Chondrocyte (in vitro differentiated cells): ENCODE results near the gene METTL27. TPM values are rescaled to one million over a fixed set of nuclear protein-coding genes. Genes with fewer than 3 reads are reported as not detected.
"Not testable (repeated sequence)": the region's sequence is repeated elsewhere in the genome, so short reads cannot be mapped to it uniquely, and the experiment has no call there.

Experiments used
- DNase-seq: peaks from one replicate; pipeline ENCODE4 v3.0.0; 2021; ENCODE audit warnings: mixed read lengths, low spot score
- H3K27ac Mint-ChIP-seq: one replicate; pipeline ENCODE4 v1.8.0; 2021; ENCODE audit warnings: mild to moderate bottlenecking, moderate library complexity, mixed read lengths; ENCODE audit not compliant: unreplicated experiment
- H3K27me3 Mint-ChIP-seq: 2 replicates; pipeline ENCODE4 v1.8.0; 2021; ENCODE audit warnings: low read depth, mixed read lengths
- H3K36me3 Mint-ChIP-seq: 2 replicates; pipeline ENCODE4 v1.8.0; 2021; ENCODE audit warnings: low read depth, mixed read lengths
- H3K4me1 Mint-ChIP-seq: 2 replicates; pipeline ENCODE4 v1.8.0; 2021; ENCODE audit warnings: low read depth, mild to moderate bottlenecking, mixed read lengths
- H3K4me3 Mint-ChIP-seq: one replicate; pipeline ENCODE4 v1.8.0; 2021; ENCODE audit warnings: mild to moderate bottlenecking, moderate library complexity, mixed read lengths; ENCODE audit not compliant: unreplicated experiment
- H3K9me3 Mint-ChIP-seq: 2 replicates; pipeline ENCODE4 v1.8.0; 2021; ENCODE audit warnings: low read depth, mixed read lengths
- total RNA-seq: library from RNA; stranded (reverse); gene quantifications from 3 replicates; pipeline ENCODE4 v1.2.1, GENCODE V29; 2021
- TF ChIP-seq, protein P1 (sequence below): fragments of 200-600 bp; sonication (generic); IDR thresholded peaks from 2 replicates; pipeline ENCODE4 v1.5.0; 2021; ENCODE audit warnings: antibody characterized with exemption, mild to moderate bottlenecking, moderate library complexity

The METTL27 gene
- total RNA-seq, 1 donor from 2014 or later: 0.99 TPM

DNA sequence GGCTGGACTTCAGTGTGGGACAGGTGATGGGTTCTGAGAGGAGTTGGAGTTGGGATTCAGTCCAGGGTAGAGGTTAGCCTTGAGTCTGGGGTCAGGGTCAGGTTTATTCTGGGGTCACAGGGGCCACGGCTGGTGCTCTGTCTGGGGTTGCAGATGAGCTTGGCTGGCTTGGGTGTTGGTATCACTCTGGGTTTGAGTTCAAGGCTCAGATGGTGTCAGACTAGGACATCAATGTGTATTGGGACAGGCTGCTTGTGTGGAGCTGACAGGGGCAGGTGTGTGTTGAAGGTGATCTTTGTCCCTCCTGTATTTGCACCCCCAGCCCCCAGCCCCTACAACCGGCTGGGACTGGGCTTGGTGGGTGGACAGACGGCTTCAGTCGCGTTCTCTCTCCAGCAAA is 45.4 kb upstream of the METTL27 start:
- Mint-ChIP-seq H3K4me1 (peaks cover 63% of the 10 kb centered on the region), H3K4me3 (no peak overlapping the region), H3K9me3 (peaks cover 3% of the 10 kb centered on the region), H3K36me3 (peaks cover 1% of the 10 kb centered on the region), H3K27ac (peak overlapping the region; percentile 85), H3K27me3 (no peaks in the 10 kb centered on the region)
- TF ChIP-seq, protein P1, sequence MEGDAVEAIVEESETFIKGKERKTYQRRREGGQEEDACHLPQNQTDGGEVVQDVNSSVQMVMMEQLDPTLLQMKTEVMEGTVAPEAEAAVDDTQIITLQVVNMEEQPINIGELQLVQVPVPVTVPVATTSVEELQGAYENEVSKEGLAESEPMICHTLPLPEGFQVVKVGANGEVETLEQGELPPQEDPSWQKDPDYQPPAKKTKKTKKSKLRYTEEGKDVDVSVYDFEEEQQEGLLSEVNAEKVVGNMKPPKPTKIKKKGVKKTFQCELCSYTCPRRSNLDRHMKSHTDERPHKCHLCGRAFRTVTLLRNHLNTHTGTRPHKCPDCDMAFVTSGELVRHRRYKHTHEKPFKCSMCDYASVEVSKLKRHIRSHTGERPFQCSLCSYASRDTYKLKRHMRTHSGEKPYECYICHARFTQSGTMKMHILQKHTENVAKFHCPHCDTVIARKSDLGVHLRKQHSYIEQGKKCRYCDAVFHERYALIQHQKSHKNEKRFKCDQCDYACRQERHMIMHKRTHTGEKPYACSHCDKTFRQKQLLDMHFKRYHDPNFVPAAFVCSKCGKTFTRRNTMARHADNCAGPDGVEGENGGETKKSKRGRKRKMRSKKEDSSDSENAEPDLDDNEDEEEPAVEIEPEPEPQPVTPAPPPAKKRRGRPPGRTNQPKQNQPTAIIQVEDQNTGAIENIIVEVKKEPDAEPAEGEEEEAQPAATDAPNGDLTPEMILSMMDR: no peak
- no peak for DNase-seq

DNA sequence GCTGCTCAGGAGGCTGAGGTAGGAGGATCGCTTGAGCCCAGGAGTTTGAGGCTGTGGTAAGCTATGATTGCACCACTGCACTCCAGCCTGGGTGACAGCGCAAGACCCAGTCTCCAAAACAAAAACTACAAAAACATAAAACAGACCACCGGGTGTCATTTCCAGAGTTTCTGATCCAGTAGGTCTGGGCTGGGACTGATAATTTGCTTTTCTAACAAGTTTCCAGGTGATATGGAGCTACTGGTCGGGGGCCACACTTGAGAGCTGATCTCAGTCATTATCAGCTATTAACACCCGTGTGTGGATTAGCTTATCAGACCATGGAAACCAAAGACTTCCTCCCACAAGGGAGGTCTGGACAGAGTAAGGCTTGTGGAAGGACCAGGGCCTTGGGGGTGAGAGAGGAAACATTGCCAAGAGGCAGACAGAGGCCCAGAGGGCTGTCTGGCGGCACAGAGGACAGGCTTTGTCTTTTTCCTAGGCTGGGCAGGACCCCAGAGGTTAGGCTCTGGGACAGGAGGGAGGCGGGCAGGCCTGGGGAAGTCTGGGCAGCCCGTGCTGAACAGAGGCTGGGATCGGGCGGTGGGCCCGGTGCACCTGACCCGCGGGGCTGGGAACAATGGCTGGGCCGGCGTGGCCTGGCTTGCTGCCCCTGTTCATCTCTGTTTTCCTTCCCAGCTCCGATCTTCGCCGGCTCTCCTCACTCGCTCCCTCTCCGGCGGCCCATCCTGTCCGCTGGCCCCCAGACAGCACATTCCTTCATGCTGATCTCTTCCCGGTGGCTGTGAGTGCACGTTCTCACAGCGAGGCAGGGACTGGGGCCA is 43.9 kb upstream of the METTL27 start:
- H3K4me1 Mint-ChIP-seq: peaks cover 55% of the 10 kb centered on the region
- H3K36me3 Mint-ChIP-seq: peaks cover 1% of the 10 kb centered on the region
- H3K9me3 Mint-ChIP-seq: no peaks in the 10 kb centered on the region
- DNase-seq: no peak
- H3K27ac Mint-ChIP-seq: peak overlapping the region; percentile 85
- TF ChIP-seq, protein P1: no peak
- H3K4me3 Mint-ChIP-seq: no peak overlapping the region
- H3K27me3 Mint-ChIP-seq: no peaks in the 10 kb centered on the region

- H3K4me3 Mint-ChIP-seq: no peak overlapping the region
- peaks cover 59% of the 10 kb centered on the region for H3K4me1 Mint-ChIP-seq
- no peaks in the 10 kb centered on the region for H3K27me3 Mint-ChIP-seq
- H3K36me3 Mint-ChIP-seq: peaks cover 1% of the 10 kb centered on the region
- DNase-seq: no peak
- peak overlapping the region; percentile 85 for H3K27ac Mint-ChIP-seq
- no peaks in the 10 kb centered on the region for H3K9me3 Mint-ChIP-seq
- TF ChIP-seq, protein P1: no peak
These were observed 43.2 kb upstream of the METTL27 start for GRCh38 chr7:73885433-73885974.

DNA sequence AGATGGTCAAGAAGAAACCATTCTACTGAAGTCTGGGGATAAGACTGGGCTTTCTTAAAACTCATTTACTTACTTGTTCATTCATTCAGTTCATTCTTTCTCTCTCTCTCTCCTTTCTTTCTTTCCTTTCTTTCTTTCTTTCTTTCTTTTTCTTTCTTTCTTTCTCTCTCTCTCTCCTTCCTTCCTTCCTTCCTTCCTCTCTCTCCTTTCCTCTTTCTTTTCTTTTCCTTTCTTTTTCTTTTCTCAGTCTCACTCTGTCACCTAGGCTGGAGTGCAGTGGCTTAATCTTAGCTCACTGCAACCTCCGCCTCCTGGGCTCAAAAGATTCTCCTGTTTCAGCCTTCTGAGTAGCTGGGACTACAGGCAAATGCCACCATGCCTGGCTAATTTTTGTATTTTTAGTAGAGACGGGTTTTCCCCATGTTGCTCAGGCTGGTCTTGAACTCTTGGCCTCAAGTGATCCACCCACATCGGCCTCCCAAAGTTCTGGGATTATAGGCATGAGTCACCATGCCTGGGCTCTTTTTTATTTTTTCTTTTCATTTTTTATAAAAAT is 42.6 kb upstream of the METTL27 start:
- not testable (repeated sequence) for H3K36me3 Mint-ChIP-seq, H3K9me3 Mint-ChIP-seq, H3K27me3 Mint-ChIP-seq, H3K4me3 Mint-ChIP-seq, DNase-seq
- Mint-ChIP-seq H3K4me1 (peaks cover 59% of the 10 kb centered on the region), H3K27ac (peak overlapping the region; percentile 81)

DNA sequence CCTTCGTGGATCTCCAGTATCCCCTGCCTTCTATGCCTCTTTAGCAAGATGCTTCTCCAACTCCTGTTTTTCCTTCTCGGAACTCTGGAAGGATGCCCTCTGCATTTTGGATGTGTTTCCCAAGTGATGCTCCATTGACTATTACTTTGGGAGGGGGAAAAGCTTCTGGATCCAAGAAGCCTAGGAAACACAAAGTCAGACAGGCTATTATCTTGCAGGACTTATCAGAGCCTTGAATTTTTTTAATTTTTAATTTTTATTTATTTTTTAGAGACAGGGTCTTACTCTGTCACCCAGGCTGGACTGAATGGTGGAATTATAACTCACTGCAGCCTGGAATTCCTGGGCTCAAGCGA is 39.7 kb upstream of the METTL27 start:
- Mint-ChIP-seq H3K27ac (no peak overlapping the region), H3K4me1 (peaks cover 48% of the 10 kb centered on the region), H3K36me3 (no peaks in the 10 kb centered on the region), H3K27me3 (no peaks in the 10 kb centered on the region), H3K9me3 (no peaks in the 10 kb centered on the region), H3K4me3 (no peak overlapping the region)
- TF ChIP-seq, protein P1: no peak
- DNase-seq: no peak
